Nucleus accumbens (tissue), 56 donors: ENCODE results near the gene KATNAL1.
A peak's percentile ranks its signal among the peaks of the same experiment; 100 is the strongest.

Source experiments
- DNase-seq, 56 donors: peaks; one replicate each; lab custom pipeline; 2025; lab: John Stamatoyannopoulos, UW

KATNAL1 gene

DNA sequence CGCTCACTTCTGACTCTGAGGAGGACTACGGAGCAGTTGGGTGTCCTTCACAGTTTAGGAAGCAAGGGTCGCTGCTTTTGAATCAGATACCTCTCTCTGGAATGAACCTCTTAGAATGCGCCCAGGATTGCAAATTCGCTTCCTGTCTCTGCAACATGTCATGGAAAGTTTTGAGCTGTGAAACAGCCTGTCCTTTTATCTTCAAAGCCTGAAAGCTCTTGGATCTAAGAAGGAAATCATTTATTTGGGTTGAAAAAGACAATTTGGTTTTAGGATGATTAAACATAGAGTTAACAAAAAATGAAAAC lies 134.1 kb downstream of the KATNAL1 start:
- no peak for DNase-seq

- DNase-seq, result no peak
Observed at GRCh38 chr13:30172593-30173302, 134.6 kb downstream of the KATNAL1 start.

- no peak for DNase-seq
Observed at GRCh38 chr13:30170569-30170968, 136.8 kb downstream of the KATNAL1 start.

DNA sequence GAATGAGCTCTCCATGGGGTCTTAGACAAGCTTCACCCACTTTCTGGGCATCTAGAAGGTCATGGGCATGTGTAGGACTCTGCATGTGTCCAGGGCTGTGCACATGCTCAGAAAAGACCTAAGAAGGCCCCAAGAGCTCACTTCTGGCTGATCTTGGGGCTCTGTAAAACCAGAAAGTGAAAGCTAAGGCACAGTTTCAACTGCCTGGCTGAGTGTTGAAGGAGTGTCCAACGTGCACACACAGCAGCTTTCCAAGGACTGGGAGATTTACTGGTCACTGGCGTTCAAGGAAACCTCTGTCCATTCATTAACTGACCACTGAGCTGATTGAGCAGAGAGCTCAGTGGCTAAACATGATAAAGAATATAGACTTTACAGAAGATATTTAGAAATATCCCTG lies 137.9 kb downstream of the KATNAL1 start:
- no peak for DNase-seq

DNA sequence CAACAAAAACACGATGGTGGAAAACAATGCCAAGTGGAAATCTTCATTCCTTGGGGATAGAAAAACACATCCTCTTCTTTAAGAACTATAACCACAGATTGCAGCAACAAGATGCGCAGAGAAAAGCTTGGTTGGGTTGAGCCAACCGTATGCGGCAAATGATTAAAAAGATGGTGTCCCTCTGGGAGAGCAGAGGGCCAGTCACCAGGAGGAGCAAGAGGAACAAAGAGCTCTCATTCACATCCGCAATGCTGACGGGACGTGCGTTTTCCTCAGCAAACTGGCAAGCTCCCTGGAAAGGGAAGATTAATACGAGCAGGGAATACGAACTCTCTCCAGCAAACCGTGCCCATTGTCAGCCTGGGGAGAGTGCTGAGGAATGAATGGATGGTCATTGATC lies 141.6 kb downstream of the KATNAL1 start:
- DNase-seq, result peak in 24 of 56 donors; percentile 5 to 53 (median 22)

DNA sequence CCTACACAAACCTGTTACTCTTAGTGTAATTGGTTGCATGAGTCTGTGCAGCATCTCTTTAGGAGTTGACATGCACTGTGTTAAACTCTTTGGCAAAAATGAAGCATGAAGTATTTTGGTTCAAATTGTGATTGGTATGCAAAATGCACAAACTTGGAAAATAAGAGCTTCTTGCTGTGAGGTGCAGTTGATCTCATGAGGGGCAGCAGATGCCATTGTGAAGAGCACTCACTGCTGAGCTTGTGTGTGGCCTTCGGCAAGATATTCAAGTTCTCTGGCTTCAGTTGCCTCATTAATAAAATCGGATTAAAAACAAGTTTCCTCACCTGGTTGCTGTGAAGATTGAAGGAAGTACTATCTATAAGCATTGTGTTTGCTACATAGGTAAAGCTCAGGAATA lies 142.3 kb downstream of the KATNAL1 start:
- DNase-seq, result no peak

GRCh38 chr13:30164146-30164545 lies 143.2 kb downstream of the KATNAL1 start:
- DNase-seq, result no peak

DNA sequence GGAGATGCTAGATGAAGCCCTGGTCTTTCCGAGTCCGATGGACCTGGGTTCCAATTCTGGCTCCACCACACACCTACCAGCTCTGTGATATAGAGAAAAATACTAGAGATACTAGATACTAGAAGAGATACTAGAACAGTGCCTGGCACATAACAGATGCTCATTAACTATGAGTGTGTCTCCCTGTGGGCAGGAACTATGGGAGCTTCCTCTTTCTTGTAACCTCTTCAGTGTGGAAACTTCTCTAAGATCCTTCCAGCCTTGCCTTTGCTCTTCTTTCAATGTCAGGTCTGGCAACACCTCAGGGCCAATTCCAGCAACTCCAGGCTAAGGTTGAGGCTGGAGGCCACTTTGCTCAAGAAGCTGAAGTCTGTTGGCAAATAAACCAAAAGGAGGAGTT lies 143.9 kb downstream of the KATNAL1 start:
- DNase-seq, result no peak

- no peak for DNase-seq
Observed at GRCh38 chr13:30159446-30159839, 147.9 kb downstream of the KATNAL1 start.

DNA sequence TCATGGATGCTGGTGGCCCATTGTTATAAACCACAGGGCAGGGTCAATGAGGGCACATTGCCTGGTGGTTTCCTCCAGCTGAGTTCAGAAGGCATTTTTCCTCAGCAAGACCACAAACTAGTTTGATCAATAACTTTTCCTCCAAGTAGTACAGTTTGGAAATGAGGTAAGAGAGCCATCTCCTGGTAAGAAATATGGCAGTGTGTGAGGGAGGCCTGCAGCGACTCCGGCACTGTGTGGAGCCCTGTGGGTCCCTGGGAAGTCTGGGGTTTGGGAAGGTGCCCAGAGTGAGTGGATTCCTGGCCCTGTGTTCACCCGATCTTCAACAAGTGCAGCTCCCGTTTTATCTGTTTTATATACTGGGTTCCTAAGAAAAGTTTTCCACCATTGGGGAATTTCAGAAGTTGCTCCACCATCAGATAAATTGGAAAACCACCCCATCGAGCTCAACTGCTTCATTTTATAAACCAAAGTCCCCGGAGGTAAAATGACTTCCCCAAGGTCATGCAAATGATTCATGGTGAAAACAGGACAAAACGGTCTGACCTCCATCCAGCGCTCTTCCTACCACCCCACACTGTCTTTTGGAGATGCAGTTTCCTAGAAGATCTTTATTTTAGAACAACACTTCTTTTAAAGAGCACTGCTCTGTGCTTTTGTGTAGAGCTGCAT lies 148.4 kb downstream of the KATNAL1 start:
- peak in 4 of 56 donors; percentile 9 to 22 (median 17) for DNase-seq

DNA sequence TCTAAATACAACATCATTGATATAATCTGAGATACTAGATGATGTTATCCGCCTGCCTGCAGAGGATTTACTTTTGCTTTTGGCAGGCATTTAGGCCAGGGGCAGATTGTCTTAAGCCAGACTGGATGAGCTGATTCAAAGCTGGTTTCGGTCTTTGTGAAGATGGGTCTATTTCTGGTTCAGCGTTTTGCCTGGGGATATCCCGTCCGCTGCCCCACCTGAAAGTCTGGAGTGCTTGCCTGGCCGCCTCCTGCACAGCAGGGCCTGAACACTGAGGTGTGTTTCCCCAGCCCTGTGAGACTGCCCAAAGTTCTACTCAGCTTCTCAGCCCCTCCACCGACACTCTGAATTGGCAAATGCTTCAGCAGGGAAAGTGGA lies 149.7 kb downstream of the KATNAL1 start:
- no peak for DNase-seq

DNA sequence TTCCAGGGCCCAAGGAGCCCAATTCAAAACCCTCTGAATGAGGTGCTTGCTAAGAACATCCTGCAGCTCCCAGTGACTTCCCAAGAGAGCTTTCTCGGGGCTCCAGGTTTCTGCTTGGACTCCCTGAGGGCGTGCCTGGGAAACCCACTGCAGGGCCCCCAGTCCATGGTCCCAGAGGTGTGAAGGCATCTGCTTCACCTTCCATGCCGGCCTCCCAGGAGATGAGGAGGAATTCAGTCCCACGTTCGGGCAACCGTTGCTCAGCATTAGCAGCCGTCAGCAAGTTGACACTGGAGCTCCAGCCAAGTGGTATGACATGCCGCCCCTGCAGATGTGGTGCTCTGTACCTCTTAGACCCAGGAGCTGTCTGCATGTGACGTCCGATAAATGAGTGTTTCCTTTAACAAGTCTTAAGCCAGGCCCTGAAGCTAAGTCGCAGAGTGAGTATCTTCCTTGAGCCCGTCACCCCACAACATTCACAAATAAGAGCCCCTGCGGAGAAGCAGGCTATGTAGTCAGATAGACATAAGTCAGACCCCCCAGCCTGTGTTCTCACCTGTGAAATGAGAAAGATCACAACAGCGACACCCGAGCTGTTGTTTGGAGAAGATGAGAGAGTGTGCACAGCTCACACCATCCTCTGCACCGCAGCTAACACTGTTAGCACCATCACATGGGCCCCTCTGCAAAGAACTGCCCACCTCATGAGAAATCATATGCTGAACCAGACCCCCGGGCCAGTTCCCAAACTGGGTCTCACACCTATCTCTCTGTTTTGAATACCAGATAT lies 150.3 kb downstream of the KATNAL1 start:
- no peak for DNase-seq

DNA sequence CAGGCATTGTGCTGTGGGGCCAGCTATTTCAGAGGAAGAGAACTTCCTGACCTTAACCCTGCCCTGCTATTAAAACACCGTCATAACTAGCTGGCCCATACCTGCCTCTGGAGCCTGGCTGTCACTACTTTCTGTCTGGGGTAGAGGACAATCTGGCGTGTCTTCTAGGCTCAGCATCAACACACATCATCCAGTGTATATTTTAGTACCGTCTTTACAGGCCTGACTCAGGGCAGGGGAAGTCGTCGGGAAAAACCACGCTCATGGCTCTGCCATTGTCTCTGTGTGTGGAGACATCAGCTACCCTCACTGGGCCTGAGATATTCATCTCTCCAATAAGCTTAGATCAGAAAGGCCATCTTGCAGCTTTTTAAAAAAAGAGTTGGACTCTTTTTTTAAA lies 151.1 kb downstream of the KATNAL1 start:
- DNase-seq, result no peak

- no peak for DNase-seq
Observed at GRCh38 chr13:30154931-30155330, 152.4 kb downstream of the KATNAL1 start.

DNA sequence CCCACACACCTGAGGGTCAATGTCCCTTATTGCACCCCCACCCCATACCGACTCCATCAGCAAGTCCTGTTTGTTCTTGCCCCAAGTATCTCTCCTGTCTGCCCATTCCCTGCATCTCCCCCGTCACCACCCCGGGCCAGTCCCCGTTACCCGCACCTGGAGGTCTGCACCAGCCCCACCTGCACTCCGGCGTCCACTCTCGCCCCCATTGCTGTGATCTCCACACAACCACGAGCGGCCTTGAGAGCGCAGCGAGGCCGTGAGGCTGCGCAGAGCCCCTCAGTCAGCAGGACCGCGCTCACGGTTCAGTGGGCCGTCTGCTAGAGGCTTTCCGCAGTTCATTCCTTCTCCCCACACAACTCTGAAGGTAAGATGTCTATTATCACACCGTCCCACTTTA lies 152.8 kb downstream of the KATNAL1 start:
- no peak for DNase-seq

- peak in 12 of 56 donors; percentile 9 to 55 (median 26) for DNase-seq
Observed at GRCh38 chr13:30153545-30154426, 153.6 kb downstream of the KATNAL1 start.
